CD4-positive, alpha-beta T cell (primary cell): ENCODE results near the gene GRIA4. TPM values are rescaled to one million over a fixed set of nuclear protein-coding genes. Genes with fewer than 3 reads are reported as not detected.

ENCODE experiments used
- ATAC-seq: fragments of 200-7000 bp; cut with Tn5 transposase; one replicate; pipeline ENCODE4 v1.10.0; 2022; ENCODE audit warnings: mild to moderate bottlenecking; ENCODE audit not compliant: poor library complexity
- CTCF ChIA-PET: fragments of 350-600 bp; sonication (Branson Sonifier 250); formaldehyde crosslinking; loops from one replicate; lab custom pipeline; 2021; ENCODE audit warnings: antibody characterized with exemption, inconsistent platforms; lab: Charles Lee
- POLR2A ChIA-PET: fragments of 350-600 bp; sonication (Branson Sonifier 250); formaldehyde crosslinking; loops from one replicate; lab custom pipeline; 2021; ENCODE audit warnings: antibody characterized with exemption, inconsistent platforms; lab: Charles Lee
- DNase-seq, 14 experiments: peaks; one replicate each; pipeline ENCODE4 v3.0.0-alpha.2; 2013 to 2020; ENCODE audit warnings: mixed read lengths in 2 of 14
- H3K27ac ChIP-seq, 2 donors: one replicate each; pipeline versions ENCODE4 v1.5.1 to v1.7.0; 2013; ENCODE audit warnings: low read length in 2 of 2, low read depth in 1 of 2, mild to moderate bottlenecking in 1 of 2
- H3K27me3 ChIP-seq, 2 experiments: 1 replicate in 1 of 2; 2 replicates in 1 of 2; pipeline versions ENCODE4 v1.6.1 to v1.7.0; 2013; ENCODE audit warnings: low read length in 2 of 2, control low read depth in 1 of 2, mild to moderate bottlenecking in 1 of 2, moderate library complexity in 1 of 2; ENCODE audit not compliant: insufficient read depth in 2 of 2, control insufficient read depth in 1 of 2
- H3K36me3 ChIP-seq: one replicate; pipeline ENCODE4 v1.6.1; 2013; ENCODE audit warnings: low read length, control low read depth; ENCODE audit not compliant: insufficient read depth
- H3K4me1 ChIP-seq: one replicate; pipeline ENCODE4 v1.6.1; 2013; ENCODE audit warnings: low read length, control low read depth; ENCODE audit not compliant: insufficient read depth
- H3K4me3 ChIP-seq: one replicate; pipeline ENCODE4 v1.5.1; 2013; ENCODE audit warnings: mild to moderate bottlenecking, low read length, moderate library complexity
- H3K9me3 ChIP-seq, 2 experiments: 1 replicate in 1 of 2; 2 replicates in 1 of 2; pipeline versions ENCODE4 v1.6.1 to v1.7.0; 2013; ENCODE audit warnings: low read length in 2 of 2, mild to moderate bottlenecking in 2 of 2, control low read depth in 1 of 2, moderate library complexity in 1 of 2; ENCODE audit not compliant: control insufficient read depth in 1 of 2, insufficient read depth in 1 of 2
- H3K27ac Mint-ChIP-seq: one replicate; pipeline ENCODE4 v1.8.0; 2020; ENCODE audit warnings: mixed read lengths
- H3K27me3 Mint-ChIP-seq: one replicate; pipeline ENCODE4 v1.8.0; 2021; ENCODE audit warnings: mixed read lengths
- H3K36me3 Mint-ChIP-seq: one replicate; pipeline ENCODE4 v1.8.0; 2021; ENCODE audit warnings: low read depth, mixed read lengths
- H3K4me1 Mint-ChIP-seq: one replicate; pipeline ENCODE4 v1.8.0; 2021; ENCODE audit warnings: low read depth, mixed read lengths
- H3K4me3 Mint-ChIP-seq: one replicate; pipeline ENCODE4 v1.8.0; 2020; ENCODE audit warnings: mild to moderate bottlenecking, mixed read lengths
- H3K9me3 Mint-ChIP-seq: one replicate; pipeline ENCODE4 v1.8.0; 2020; ENCODE audit warnings: mixed read lengths
- CTCF ChIP-seq: fragments of 200-600 bp; IDR thresholded peaks from one replicate; pipeline ENCODE4 v1.8.0; 2022; ENCODE audit warnings: antibody characterized with exemption, mild to moderate bottlenecking
- intact Hi-C, 2 experiments: fragments of 100-400 bp; cut with DNase I in 1 of 2; cut with micrococcal nuclease in 1 of 2; formaldehyde crosslinking; loops; one replicate each; pipeline versions ENCODE4 v1.15.1 to v1.9.0; 2023 to 2025; cut with DNase I, micrococcal nuclease
- total RNA-seq, 174 experiments: library from RNA in 2 of 174; stranded (reverse) in 2 of 174; gene quantifications; one replicate each; pipeline ENCODE4 v1.2.3 and lab custom pipeline; 2021 to 2026

Gene GRIA4
- total RNA-seq, 2 experiments from 2014 or later, result not detected

- no peak for DNase-seq
- no peaks in the 10 kb centered on the region for H3K4me1 Mint-ChIP-seq
- no peaks in the 10 kb centered on the region for H3K9me3 ChIP-seq
- H3K27me3 Mint-ChIP-seq, result no peaks in the 10 kb centered on the region
- no peaks in the 10 kb centered on the region for H3K9me3 Mint-ChIP-seq
- H3K27me3 ChIP-seq, result no peaks in the 10 kb centered on the region
- ATAC-seq, result no peak
- CTCF ChIA-PET, result no interaction called here
- no peak overlapping the region for H3K4me3 ChIP-seq
- intact Hi-C loops, result no loop called here
- POLR2A ChIA-PET, result no interaction called here
- H3K27ac ChIP-seq, result no peak overlapping the region
- H3K4me3 Mint-ChIP-seq, result no peak overlapping the region
- H3K36me3 ChIP-seq, result no peaks in the 10 kb centered on the region
- no peak for TF ChIP-seq CTCF
- H3K27ac Mint-ChIP-seq, result no peak overlapping the region
- H3K4me1 ChIP-seq, result no peaks in the 10 kb centered on the region
- H3K36me3 Mint-ChIP-seq, result no peaks in the 10 kb centered on the region
Observed at GRCh38 chr11:105577641-105578040, 32.2 kb upstream of the GRIA4 start.

- Mint-ChIP-seq H3K4me1 (no peaks in the 10 kb centered on the region), H3K9me3 (no peaks in the 10 kb centered on the region), H3K27ac (no peak overlapping the region), H3K27me3 (no peaks in the 10 kb centered on the region), H3K4me3 (no peak overlapping the region), H3K36me3 (no peaks in the 10 kb centered on the region)
- TF ChIP-seq CTCF, result no peak
- CTCF ChIA-PET, result no interaction called here
- ATAC-seq (no peak), DNase-seq (no peak)
- Histone ChIP-seq H3K36me3 (no peaks in the 10 kb centered on the region), H3K27me3 (no peaks in the 10 kb centered on the region), H3K9me3 (no peaks in the 10 kb centered on the region), H3K4me1 (no peaks in the 10 kb centered on the region), H3K4me3 (no peak overlapping the region), H3K27ac (no peak overlapping the region)
- POLR2A ChIA-PET, result no interaction called here
- intact Hi-C loops, result no loop called here
Observed at GRCh38 chr11:105579111-105579510, 30.8 kb upstream of the GRIA4 start.

GRCh38 chr11:105582497-105582896 is 27.4 kb upstream of the GRIA4 start:
- Histone ChIP-seq H3K27ac (no peak overlapping the region), H3K36me3 (no peaks in the 10 kb centered on the region), H3K27me3 (no peaks in the 10 kb centered on the region), H3K9me3 (no peaks in the 10 kb centered on the region), H3K4me1 (no peaks in the 10 kb centered on the region), H3K4me3 (no peak overlapping the region)
- Mint-ChIP-seq H3K9me3 (no peaks in the 10 kb centered on the region), H3K27ac (no peak overlapping the region), H3K4me1 (no peaks in the 10 kb centered on the region), H3K36me3 (no peaks in the 10 kb centered on the region), H3K27me3 (no peaks in the 10 kb centered on the region), H3K4me3 (no peak overlapping the region)
- no peak for TF ChIP-seq CTCF
- intact Hi-C loops, result no loop called here
- DNase-seq, result no peak
- ChIA-PET POLR2A (no interaction called here), CTCF (no interaction called here)
- ATAC-seq, result no peak
